GM21529 (cell line): ENCODE data around the gene SLC16A14.
"Not testable (repeated sequence)": the region's sequence is repeated elsewhere in the genome, so short reads cannot be mapped to it uniquely, and the experiment has no call there.

Experiments used
- ATAC-seq: cut with Tn5 transposase; IDR thresholded peaks from one replicate; pipeline ENCODE4 v1.9.1; 2021; ENCODE audit not compliant: unreplicated experiment

The SLC16A14 gene

DNA sequence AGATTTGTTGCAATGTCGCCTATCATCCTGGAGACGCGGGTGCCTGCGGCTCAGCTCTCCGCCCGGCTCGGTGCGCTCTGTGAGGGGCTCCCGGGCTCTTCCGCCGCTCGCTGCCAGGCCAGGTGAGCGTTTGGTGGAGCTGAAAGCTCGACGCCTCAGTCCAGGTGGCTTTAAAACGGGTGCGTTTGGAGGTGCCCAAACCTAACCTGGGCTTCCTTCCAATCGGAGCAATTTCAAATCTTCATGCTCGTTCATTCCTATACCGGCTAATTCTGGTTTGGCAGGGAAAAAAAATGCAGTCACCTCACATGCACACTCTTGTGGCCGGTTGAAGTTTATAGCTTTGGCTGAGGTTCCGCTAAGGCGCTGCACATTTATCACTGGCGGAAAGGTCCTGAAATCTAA, at the start of gene SLC16A14:
Gene SLC16A14 (minus strand): TSS at position 274 of the 405 bp plus-strand sequence. CDS start 9,572 bp downstream, outside the sequence.
- ATAC-seq = peak; percentile 35

DNA sequence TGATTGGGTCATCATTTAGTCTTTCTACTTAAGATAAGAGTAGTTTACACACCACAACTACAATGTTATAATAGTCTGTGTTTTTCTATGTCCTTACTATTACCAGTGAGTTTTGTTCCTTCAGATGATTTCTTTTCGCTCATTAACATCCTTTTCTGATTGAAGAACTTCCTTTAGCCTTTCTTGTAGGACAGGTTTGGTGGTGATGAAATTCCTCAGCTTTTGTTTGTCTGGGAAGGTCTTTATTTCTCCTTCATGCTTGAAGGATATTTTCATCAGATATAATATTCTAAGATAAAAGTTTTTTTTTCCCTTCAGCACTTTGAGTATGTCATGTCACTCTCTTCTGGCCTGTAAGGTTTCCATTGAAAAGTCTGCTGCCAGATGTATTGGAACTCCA, 38.0 kb upstream of the SLC16A14 start:
- ATAC-seq = no peak

DNA sequence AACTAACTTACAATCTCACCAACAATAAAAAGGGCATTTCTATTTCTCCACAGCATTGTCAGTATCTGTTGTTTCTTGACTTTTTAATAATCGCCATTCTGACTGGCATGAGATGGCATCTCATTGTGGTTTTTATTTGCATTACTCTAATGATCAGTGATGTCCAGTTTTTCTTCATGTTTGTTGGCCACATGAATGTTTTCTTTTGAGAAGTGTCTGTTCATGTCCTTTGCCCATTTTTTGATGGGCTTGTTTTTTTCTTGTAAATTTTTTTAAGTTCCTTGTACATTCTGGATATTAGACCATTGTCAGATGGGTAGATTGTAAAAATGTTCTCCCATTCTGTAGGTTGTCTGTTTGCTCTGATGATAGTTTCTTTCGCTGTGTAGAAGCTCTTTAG, 33.2 kb upstream of the SLC16A14 start:
- not testable (repeated sequence) for ATAC-seq

- no peak for ATAC-seq
Measured at GRCh38 chr2:230097841-230098240, 29.1 kb upstream of the SLC16A14 start.

GRCh38 chr2:230097424-230097823, 28.7 kb upstream of the SLC16A14 start:
- ATAC-seq = no peak

- ATAC-seq = no peak
Measured at GRCh38 chr2:230090967-230091366, 22.2 kb upstream of the SLC16A14 start.

- no peak for ATAC-seq
Measured at GRCh38 chr2:230085201-230085600, 16.5 kb upstream of the SLC16A14 start.

DNA sequence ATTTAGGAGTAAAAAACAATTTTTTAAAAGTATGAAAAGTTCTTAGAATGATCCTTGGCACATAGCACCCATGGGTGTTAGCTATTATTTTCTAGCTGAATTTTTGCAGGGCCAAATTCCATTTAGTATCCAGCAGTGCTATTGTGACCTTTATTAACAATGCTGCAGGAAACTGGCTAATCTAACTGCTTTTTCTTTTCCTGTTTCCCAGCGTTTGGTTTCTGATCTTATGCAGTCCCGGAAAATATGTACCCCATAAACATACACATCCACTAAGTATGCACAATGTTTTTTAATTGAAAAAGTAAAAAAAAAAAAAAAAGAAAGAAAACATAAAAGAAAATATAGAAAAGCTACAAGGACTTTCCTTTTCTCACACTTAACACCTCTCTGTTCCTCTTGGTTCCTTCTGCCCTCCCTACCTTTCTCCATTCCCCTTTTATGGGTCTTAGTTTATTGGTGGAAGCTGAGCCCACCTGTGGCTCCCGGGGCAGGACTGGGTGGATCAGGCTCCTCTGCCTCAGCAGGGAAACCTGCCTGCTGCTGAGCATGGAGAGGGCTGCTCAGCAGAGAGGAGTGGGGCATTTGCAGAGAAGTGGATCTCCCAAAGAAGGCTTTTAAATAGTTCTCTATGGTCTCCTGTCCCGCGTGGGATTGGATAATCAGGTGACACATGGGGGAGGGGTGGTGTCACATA, 9.3 kb upstream of the SLC16A14 start:
- ATAC-seq = no peak

DNA sequence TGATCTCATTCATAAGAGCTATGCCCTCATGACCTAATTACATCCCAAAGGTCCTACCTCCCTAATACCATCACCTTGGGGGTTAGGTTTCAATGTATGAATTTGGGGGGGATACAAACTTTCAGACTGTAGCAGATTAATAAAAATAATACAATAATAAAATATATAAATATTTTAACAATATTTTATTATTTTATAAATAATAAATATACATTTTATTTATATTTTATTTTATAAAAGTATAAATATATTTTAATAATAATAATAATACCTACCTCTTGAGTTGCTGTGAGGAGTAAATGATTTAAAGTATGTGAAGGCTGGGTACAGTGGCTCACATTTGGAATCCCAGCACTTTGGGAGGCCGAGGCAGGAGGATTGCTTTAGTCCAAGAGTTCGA, 8.1 kb upstream of the SLC16A14 start:
- ATAC-seq = no peak

DNA sequence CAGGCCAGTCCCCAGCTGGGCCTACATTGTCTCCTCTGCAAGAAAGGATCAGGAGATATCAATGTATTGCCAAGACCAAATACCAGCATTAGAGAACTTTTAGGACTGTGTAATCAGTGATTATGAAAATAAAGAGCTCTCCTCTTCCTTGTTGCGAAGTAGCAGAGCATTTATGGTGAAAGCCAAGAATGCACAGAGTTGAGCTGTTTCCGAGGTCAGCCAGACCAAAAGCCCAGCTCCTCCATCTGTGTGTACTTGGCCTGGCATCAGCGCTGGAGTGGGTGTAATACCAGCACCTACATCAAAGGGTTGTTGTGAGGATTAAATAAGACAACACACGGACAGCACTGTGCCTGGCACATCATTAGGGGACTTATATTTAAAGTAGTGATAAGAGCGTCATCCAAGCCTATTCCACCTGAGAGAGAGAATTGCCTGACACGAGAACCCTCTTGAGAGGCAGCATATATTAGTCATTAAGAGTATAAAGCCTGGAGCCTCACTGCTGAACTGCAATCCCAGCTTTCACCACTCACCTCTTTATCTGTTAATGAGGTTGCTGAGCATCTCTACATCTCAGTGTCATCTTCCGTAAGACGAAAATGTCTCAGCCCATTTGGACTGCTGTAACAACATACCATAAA, 7.4 kb upstream of the SLC16A14 start:
- ATAC-seq = no peak

DNA sequence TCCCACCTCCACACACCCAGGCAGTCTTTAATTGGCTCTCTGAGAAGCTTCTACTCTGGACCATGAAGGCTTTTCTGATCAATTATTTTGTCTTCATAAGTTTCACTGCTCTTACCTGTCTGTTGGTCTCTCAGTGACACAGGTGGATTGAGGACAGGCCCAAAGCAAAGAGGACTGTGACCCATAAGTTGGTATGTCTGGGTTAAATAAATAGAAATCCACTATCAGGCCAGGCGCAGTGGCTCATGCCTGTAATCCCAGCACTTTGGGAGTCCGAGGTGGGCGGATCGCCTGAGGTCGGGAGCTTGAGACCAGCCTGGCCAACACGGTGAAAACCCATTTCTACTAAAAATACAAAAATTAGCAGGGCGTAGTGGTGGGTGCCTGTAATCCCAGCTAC, 2.7 kb upstream of the SLC16A14 start:
- ATAC-seq = no peak

GRCh38 chr2:230069402-230069801, 678 bp upstream of the SLC16A14 start:
- ATAC-seq = no peak

- ATAC-seq = peak; percentile 39
Measured at GRCh38 chr2:230068016-230068650, 591 bp downstream of the SLC16A14 start.

DNA sequence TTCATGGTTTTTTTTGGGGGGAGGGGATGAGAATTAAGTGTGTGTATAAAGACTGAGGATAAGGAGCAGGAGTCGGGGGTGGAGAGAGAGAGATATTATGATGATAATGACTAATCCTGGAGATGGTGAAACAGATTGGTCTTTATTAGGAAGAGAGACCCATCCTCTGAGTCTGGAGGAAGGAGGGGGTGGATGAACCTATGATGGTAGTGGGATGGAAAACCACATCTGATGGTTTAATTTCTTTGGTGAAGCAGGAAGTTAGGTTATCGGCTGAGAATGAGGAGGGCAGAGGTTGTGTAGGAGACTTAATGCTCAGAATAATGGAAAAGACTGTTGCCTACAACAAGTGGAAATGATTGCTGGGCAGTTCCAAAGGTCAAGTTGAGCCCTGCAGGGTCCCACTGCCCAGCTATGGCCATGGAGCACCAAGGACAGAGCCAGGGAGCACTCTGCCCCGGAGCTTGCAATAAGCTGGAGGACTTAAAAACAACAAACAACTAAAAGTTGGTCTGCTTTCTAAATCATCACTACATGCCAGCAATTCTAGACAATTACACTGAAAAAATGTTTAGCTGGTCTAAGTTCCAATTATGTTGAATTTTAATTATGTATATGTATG, 7.9 kb downstream of the SLC16A14 start:
- no peak for ATAC-seq

DNA sequence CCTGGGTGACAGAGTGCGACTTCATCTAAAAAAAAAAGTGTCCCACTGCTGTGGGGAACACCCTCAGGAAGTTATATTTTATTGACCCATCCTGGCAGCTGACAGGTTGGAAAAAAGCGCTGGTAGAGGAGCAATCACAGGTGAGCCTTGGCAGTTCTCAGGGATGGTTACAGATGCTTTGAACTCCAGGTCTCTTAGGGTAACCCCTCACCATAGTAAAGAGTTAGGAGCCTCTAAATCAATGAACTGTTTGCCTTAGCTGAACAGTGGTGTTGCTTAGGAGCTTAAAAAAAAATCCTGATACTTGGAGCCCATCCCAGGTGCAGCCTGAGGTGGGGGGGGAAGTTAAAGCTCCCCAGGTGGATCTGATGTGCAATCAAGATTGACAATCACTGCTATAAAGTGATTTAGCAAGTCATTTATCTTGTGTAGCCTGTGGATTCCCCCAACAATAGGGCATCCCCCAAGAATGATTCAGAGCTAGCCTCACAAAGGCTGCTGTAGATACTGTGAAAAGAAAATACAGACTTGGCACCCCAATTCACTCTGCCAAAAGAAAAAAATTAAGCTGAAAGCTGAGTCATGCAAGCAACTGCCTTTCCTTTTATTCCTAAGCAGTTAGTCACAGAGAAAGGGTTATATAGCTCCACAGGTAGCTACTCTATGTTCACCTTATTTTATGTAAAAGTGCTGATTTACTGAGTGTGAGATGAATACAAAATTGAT, 14.8 kb downstream of the SLC16A14 start:
- no peak for ATAC-seq

GRCh38 chr2:230052299-230052698, 16.4 kb downstream of the SLC16A14 start:
- ATAC-seq = no peak

DNA sequence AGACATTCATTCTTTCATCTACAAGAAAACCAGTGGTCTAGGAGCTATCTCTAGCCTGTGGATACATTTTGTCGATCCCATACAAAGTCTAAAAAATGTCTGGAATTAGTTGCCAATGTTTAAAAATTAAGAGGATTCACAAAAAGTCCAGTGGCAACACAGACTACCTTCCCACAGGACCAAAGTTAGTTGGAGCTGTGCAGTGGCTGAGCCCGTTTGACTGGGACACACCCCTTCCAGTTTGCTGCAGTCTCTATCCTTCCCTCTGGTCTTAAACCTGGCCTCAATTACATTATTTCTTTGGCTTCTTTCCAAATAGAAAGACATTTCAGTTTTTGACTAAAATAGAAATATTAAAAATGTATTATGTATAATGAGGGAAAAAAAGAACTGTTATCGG, 18.6 kb downstream of the SLC16A14 start:
- ATAC-seq = no peak

DNA sequence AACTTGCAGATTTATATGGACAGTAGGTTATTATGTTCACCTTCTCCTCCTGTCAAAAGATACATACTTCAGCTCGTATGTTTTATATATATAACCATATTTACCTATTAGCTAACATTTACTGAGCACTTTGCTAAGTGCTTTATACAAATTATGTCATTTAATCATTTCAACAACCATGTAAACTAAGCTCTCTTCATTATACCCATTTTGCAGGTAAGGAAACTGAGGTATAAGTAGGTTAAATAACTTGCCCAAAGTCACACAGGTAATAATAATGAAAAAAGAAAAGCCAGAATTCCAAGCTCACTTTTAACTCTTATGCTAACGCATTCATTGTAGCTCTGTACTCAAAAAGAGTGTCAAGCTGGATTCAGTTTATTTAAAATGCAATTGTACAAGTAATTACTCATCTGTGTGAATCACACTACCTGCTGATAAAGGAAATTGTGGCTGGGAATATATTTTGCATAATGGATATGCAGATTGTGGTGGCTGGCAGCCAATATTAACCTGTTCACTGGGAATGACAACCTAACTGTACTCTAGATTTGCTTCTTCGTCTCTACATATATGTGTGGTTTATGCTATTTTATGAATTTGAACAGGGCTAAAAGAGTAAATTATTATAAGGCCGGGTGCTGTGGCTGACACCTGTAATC, 20.6 kb downstream of the SLC16A14 start:
- ATAC-seq = no peak

DNA sequence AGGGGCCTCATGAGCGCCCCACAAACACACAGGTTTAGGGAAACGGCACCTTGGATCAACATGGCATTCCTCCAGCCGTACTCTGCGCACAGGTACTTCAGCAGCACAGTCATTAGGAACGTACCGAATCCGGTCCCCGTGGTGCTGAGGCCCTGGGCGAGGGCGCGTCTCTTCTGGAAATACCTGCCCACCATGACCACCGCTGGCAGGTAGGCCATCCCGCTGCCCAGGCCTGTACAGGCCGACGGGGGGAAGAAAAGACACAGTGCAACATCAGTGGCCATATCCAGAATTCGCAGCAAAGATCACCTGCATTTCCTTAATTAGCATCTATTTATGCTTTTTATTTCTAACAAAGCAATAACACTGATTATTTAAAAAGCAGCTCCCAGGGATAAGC, 22.2 kb downstream of the SLC16A14 start:
- no peak for ATAC-seq

DNA sequence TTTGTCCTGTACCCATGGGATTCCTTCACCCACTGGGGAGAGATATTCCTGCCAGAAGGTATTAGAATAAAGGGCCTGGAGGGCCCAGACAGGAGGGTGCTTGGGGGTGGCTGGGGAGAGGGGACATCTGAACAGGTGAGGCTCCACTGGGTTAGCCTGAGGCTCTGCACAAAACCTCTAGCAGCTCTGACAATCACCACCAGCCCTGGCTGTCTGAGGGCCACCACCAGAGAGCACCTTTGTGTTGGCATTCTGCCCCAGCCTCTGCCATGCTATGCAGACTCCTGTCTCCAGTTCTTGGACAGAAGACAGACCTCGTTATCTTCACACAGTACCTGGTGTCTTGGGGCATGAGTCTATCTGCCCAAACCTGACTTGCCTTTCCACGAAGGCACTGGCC, 25.3 kb downstream of the SLC16A14 start:
- ATAC-seq = no peak

GRCh38 chr2:230043025-230043424, 25.7 kb downstream of the SLC16A14 start:
- ATAC-seq = no peak
